Measurements from ENCODE around the gene MDP1.

DNA sequence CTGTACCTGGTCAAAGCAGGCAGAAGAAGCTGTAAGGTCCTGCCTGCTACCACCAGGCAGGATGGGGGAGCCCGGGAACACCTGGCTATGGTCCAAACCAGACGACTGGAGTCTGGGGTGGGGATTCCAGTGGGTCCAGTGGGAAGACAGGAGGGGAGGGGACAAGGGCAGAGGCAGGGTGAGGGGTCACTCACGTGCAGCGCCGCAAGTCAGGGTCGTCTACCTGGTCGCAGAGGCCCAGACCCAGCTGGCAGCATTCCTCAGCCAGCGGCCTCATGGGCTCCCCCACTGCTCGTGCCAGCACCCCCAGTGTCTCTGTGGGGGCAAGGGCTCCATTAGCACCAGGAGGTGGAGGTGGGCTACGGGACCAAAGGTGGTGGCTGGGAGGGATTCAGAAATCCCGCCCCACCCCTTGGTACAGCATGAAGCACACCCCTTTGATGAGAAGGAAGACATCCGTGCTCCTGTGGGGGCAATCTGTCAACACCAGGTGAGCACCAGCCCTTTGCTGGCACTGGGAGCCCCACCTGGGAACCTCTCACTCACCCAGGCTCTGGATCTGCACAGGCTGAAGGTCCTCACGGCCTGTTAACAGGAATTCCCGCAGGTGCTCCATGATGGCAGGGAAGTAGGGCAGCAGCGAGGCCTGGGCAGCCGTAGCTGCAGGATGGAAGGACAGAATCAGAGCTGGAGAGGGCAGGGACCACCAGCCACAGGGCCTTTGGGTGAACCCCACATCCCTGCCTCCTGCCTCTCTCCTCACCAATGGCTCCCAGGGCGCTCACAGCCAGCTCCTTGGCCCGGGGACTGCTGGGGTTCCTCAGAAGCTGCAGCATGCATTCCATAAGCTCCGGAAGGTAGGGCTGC lies 31.5 kb downstream of the MDP1 start:
- no peak for TF ChIP-seq EED (IDR thresholded peaks at IDR 0.05; ENCODE audit: low read depth)
- TF ChIP-seq IRF4 (IDR thresholded peaks at IDR 0.05; ENCODE audit: low read depth, low read length) = no peak
- TF ChIP-seq POLR2A (IDR thresholded peaks at IDR 0.05; ENCODE audit: low read depth, low read length) = no peak; the same call in none of the 2 replicates
- TF ChIP-seq, protein P1, sequence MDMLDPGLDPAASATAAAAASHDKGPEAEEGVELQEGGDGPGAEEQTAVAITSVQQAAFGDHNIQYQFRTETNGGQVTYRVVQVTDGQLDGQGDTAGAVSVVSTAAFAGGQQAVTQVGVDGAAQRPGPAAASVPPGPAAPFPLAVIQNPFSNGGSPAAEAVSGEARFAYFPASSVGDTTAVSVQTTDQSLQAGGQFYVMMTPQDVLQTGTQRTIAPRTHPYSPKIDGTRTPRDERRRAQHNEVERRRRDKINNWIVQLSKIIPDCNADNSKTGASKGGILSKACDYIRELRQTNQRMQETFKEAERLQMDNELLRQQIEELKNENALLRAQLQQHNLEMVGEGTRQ (IDR thresholded peaks at IDR 0.05; ENCODE audit: borderline replicate concordance, low read depth, low read length) = no peak
- no peak for TF ChIP-seq BACH1 (IDR thresholded peaks at IDR 0.05; ENCODE audit: borderline replicate concordance)
- TF ChIP-seq NR2C2 (IDR thresholded peaks at IDR 0.05; ENCODE audit: borderline replicate concordance, control insufficient read depth, insufficient read length, low read depth) = no peak
- no peak for TF ChIP-seq TARDBP (IDR thresholded peaks at IDR 0.05; ENCODE audit: borderline replicate concordance)
- TF ChIP-seq, protein P2, sequence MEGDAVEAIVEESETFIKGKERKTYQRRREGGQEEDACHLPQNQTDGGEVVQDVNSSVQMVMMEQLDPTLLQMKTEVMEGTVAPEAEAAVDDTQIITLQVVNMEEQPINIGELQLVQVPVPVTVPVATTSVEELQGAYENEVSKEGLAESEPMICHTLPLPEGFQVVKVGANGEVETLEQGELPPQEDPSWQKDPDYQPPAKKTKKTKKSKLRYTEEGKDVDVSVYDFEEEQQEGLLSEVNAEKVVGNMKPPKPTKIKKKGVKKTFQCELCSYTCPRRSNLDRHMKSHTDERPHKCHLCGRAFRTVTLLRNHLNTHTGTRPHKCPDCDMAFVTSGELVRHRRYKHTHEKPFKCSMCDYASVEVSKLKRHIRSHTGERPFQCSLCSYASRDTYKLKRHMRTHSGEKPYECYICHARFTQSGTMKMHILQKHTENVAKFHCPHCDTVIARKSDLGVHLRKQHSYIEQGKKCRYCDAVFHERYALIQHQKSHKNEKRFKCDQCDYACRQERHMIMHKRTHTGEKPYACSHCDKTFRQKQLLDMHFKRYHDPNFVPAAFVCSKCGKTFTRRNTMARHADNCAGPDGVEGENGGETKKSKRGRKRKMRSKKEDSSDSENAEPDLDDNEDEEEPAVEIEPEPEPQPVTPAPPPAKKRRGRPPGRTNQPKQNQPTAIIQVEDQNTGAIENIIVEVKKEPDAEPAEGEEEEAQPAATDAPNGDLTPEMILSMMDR (IDR thresholded peaks at IDR 0.05 in 2 of 3, conservative IDR thresholded peaks at IDR 0.05 in 1 of 3; ENCODE audit: control insufficient read depth in 2 of 3, extremely low read depth in 1 of 3, insufficient read depth in 1 of 3, low read depth in 3 of 3, low read length in 3 of 3) = no peak

Measured in GM12878 (cell line).